Activated T-helper 17 cell treated with anti-CD3 and anti-CD28 coated beads, Interleukin-2, amount 50 U/mL, for 72 hours (primary cell): ENCODE measurements around the gene KAT6B. TPM values are rescaled to one million over a fixed set of nuclear protein-coding genes. Genes with fewer than 3 reads are reported as not detected.
"Not testable (repeated sequence)": the region's sequence is repeated elsewhere in the genome, so short reads cannot be mapped to it uniquely, and the experiment has no call there.

ENCODE experiments used
- ATAC-seq: fragments of 150-1000 bp; cut with Tn5 transposase; replicated peaks from 2 replicates; pipeline ENCODE4 v1.10.0; 2021; ENCODE audit warnings: mild to moderate bottlenecking, moderate library complexity
- H3K27ac Mint-ChIP-seq: one replicate; pipeline ENCODE4 v1.8.0; 2022; ENCODE audit warnings: mixed read lengths
- H3K27me3 Mint-ChIP-seq: one replicate; pipeline ENCODE4 v1.8.0; 2022; ENCODE audit warnings: mixed read lengths
- H3K36me3 Mint-ChIP-seq: one replicate; pipeline ENCODE4 v1.8.0; 2022; ENCODE audit warnings: low read depth, mild to moderate bottlenecking, mixed read lengths
- H3K4me1 Mint-ChIP-seq: one replicate; pipeline ENCODE4 v1.8.0; 2022; ENCODE audit warnings: mixed read lengths
- H3K4me3 Mint-ChIP-seq: one replicate; pipeline ENCODE4 v1.8.0; 2022; ENCODE audit warnings: mild to moderate bottlenecking, mixed read lengths
- H3K9me3 Mint-ChIP-seq: one replicate; pipeline ENCODE4 v1.8.0; 2022; ENCODE audit warnings: mixed read lengths
- total RNA-seq, 2 donors: library from RNA; stranded (reverse); gene quantifications; one replicate each; pipeline ENCODE4 v1.2.3, GENCODE V29; 2022

KAT6B gene
- total RNA-seq, 2 donors from 2014 or later, result 20.5 to 25.9 TPM

DNA sequence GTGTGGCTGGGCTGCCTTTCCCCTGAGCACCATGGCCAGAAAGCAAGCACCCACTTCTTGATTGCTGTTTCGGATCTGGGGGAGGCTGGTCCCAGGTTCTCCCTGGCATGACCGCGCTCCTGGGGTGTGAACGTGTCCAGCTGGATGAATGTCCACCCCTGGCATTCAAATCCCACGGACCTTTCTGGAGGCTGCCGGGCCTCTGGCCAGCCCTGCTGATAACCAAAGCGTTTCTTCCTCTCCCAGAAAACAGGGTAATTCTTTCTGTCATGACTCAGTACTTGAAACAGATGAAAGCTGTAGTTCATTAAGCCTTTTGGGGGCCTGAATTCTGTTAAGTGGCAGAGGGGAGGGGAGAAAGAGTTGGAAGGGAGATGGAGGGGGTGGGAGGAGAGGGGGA lies 211.9 kb downstream of the KAT6B start:
- no peaks in the 10 kb centered on the region for H3K9me3 Mint-ChIP-seq
- peaks cover 38% of the 10 kb centered on the region for H3K4me1 Mint-ChIP-seq
- H3K27me3 Mint-ChIP-seq, result no peaks in the 10 kb centered on the region
- peak overlapping the region; percentile 88 for H3K27ac Mint-ChIP-seq
- H3K36me3 Mint-ChIP-seq, result no peaks in the 10 kb centered on the region
- peak overlapping the region; percentile 59 for H3K4me3 Mint-ChIP-seq
- ATAC-seq, result no peak

DNA sequence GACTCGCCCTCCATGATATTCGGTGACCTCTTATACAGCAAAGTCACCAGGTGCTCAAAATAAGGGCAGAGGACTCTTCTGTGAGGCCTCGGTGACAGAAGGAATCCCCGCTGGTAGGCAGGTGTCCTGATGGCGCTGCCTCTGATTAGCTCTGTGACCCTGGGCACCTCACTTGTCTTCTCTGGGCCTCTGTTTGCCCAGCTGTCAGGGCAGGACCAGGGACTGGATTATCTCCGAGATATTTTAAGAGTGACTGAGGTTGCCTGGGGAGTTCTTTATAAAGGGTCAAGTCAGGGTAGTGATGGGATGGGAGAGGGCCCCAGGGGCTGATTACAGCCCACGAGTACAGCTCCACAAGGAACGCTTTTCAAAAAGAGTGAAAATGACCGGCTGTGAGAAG lies 214.2 kb downstream of the KAT6B start:
- Mint-ChIP-seq H3K9me3 (no peaks in the 10 kb centered on the region), H3K4me1 (peaks cover 20% of the 10 kb centered on the region), H3K27ac (peak overlapping the region; percentile 52), H3K4me3 (no peak overlapping the region), H3K27me3 (peaks cover 4% of the 10 kb centered on the region), H3K36me3 (no peaks in the 10 kb centered on the region)
- ATAC-seq, result no peak

DNA sequence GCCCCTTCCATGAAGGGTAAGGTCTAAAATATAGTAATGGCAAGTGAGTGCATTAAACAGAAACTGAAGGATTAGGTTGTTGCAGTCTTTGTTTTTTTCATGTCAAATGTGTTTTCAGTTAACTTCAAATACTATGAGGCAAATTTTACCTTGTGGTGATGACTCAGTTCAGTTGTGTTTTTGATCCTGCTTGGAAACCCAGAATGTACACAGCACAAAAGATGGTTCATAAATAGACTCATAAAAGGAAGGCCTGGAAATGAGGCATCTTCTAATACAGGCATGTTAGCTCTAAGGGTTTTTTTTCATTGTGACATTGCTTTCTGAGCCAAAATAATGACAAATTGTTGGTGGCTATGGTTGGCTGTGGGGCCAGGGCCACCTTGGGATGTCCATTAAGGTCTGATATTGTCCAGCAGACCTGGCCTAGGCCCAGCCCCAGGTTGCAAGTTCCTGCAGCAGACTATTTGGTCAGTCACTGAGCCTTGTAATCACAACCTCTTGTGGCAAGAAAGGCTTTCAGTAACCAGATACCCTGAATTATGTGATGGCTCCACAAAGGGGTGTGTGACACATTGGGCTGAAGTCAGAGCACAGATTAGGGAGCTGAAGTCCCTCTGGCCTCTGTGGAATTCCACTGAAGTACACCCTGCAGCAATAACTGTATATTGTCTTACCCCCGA lies 216.0 kb downstream of the KAT6B start:
- Mint-ChIP-seq H3K27me3 (peaks cover 4% of the 10 kb centered on the region), H3K9me3 (no peaks in the 10 kb centered on the region)

DNA sequence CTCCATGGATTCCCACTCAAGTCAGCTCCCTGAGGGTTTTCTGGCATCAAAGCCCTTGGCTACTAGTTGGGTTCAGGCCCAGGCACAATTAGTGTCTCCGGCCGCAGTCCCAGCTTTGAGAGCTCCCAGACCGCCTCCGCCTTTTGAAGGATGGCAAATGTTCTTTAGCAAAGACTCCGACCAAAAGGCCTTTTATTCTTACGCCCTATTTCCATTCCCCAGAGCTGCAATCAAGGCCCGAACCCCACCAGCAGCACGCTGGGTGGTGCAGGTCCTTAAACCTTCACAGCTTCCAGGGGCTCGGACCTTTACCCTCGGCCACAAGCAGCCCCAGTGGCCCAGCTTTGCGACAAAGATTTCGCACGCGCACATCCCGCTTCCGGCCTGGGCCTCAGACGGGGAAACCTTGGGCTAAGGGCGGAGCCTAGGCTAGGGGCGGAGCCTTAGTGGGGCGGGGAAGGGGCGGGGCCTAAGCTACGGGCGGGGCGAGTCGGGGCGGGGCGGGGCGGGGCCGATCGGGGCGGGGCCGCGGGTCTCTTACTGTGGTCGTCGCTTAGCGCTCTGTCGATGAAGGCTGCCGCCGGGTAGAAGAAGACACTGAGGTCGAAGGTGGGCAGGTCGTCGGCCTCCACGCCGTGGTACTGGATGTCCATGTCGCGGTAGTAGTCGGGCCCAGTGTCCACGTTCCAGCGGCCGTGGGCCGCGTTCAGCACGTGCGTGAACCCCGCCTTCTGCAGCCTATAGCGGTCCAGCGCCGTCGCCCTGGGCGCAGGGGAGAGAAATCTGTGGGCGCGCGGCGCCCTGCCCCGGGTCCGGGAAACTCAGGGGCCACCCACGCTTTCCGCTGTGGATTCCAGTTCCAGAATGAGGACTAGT lies 217.1 kb downstream of the KAT6B start:
- peaks cover 4% of the 10 kb centered on the region for H3K27me3 Mint-ChIP-seq
- H3K4me1 Mint-ChIP-seq, result peaks cover 5% of the 10 kb centered on the region
- peak; percentile 39 for ATAC-seq
- peak overlapping the region; percentile 59 for H3K27ac Mint-ChIP-seq
- peak overlapping the region; percentile 57 for H3K4me3 Mint-ChIP-seq
- no peaks in the 10 kb centered on the region for H3K9me3 Mint-ChIP-seq
- H3K36me3 Mint-ChIP-seq, result no peaks in the 10 kb centered on the region

More for the DNA sequence above, 216.0 kb downstream of the KAT6B start:
- Mint-ChIP-seq H3K4me3 (peak overlapping the region; percentile 11), H3K36me3 (no peaks in the 10 kb centered on the region), H3K4me1 (peaks cover 7% of the 10 kb centered on the region), H3K27ac (peak overlapping the region; percentile 67)
- peak; percentile 90 for ATAC-seq

DNA sequence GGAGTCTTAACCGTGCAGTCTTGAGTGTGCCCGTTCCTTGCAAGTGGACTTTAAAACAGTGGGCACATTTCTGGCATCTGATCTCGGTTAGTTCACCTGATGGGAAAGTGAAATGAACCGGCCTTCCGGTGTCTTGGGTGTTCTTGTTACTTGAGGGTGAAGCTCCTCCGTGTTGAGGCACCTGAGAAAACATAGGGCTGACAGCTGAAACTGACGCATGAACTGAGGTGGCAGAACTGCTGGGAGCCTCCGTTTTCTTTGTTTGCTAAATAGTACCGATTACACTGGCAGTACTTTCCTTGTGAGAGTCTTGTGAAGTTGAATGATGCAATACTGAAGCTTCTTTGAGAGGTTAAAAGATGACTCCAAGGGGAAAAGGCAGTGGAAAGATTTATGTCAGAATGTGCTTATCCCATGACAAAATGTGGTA lies 222.3 kb downstream of the KAT6B start:
- no peaks in the 10 kb centered on the region for H3K9me3 Mint-ChIP-seq
- peaks cover 4% of the 10 kb centered on the region for H3K27me3 Mint-ChIP-seq
- ATAC-seq, result no peak
- H3K36me3 Mint-ChIP-seq, result no peaks in the 10 kb centered on the region
- no peaks in the 10 kb centered on the region for H3K4me1 Mint-ChIP-seq
- H3K4me3 Mint-ChIP-seq, result no peak overlapping the region
- H3K27ac Mint-ChIP-seq, result peak overlapping the region; percentile 21

DNA sequence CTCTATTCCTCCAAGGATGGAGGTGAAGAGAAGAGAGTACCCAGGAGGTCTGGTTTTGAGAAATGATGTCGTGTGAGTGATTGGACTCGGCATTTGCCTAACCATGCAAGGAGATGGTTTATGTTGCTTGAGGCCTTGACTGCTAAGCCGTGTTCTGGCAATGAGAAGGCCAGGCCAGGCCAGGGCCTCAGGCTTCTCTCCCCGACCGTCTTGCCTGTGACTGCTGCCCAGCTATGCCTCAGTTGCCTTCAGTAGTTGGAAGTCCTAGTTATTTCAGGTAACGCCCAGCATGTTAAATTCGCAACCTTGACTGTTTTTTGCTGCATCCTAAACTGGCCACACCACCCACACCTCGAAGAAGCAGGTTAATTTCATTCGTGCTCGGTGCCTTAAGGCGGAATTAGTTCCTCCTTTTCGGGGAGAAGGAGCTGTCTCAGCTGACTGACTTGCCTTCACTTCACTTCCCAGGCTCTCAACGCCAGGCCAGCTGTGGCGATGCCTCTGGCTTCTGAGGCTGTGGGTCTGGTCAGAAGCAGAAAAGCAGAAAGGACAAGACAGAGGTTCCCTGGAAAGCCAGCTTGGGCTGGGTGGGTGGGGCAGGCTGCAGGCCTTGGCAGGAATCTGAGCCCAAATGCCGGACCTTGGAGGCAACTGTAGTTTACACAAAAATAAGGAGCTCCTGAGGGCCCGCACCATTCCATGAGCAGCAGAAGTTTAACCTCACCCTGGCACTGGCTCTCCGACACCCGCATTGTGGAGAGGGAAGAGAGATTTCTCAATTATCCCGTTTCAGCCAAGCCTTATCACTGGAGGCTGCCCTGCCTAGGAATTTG lies 223.1 kb downstream of the KAT6B start:
- Mint-ChIP-seq H3K4me1 (no peaks in the 10 kb centered on the region), H3K27me3 (peaks cover 4% of the 10 kb centered on the region), H3K27ac (peak overlapping the region; percentile 21), H3K9me3 (no peaks in the 10 kb centered on the region), H3K4me3 (no peak overlapping the region), H3K36me3 (no peaks in the 10 kb centered on the region)
- no peak for ATAC-seq

DNA sequence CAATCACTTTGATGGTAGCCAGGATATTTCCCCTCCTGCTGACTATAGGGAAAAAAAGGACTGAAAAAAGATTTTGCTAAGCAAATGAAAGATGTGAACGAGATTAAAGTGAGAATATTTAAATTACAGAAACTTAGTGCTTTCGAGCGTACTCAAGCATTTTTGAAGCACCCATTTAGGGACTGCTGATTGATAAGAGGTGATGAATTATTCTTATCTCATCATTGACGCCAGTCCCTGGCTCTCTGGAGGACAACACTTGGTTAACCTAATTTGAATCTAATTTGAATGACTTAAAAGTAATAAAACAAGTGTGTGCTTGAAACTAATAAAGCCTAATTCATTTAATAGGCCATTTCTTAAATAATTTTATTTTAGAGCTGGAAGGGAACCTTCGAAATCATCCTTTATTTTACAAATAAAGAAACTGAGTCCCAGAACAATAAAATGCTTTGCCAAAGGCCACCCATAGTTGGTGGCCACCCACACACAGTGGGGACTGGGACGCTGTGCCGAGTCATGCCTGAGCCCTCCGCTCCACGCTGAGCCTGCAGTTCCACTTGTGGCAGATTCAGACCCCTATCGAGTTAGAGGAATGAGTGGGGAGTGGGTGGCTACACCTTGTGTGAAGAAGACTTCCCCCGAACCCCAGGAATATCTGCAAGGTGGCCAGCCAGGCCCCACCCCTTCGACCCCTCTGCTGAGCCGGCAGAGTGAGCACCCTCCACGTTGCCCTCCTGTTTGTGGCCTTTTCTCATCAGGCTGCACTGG lies 223.9 kb downstream of the KAT6B start:
- Mint-ChIP-seq H3K36me3 (no peaks in the 10 kb centered on the region), H3K27ac (no peak overlapping the region), H3K4me3 (no peak overlapping the region), H3K4me1 (no peaks in the 10 kb centered on the region), H3K27me3 (peaks cover 2% of the 10 kb centered on the region), H3K9me3 (no peaks in the 10 kb centered on the region)
- no peak for ATAC-seq

DNA sequence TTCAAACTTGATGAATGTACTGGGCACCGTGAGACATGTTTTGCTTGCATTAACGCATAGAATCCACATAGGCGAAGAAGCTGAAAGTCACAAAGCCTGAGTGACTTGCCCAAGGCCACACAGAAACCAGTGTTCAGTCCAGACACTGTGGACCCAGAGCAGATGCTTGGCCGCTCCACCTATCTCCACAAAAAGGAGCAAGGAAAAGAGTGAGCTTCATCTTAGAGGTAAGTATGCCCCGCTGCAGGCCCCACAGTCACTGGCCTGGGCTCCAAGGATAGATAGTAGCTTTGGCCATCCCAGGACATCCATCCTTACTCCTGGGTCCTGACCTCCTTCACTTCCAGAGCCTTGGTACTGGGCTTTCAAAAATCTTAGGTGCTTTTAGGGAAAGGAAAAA lies 224.9 kb downstream of the KAT6B start:
- H3K27me3 Mint-ChIP-seq, result no peaks in the 10 kb centered on the region
- H3K27ac Mint-ChIP-seq, result no peak overlapping the region
- no peaks in the 10 kb centered on the region for H3K36me3 Mint-ChIP-seq
- no peak overlapping the region for H3K4me3 Mint-ChIP-seq
- no peak for ATAC-seq
- no peaks in the 10 kb centered on the region for H3K4me1 Mint-ChIP-seq
- no peaks in the 10 kb centered on the region for H3K9me3 Mint-ChIP-seq

DNA sequence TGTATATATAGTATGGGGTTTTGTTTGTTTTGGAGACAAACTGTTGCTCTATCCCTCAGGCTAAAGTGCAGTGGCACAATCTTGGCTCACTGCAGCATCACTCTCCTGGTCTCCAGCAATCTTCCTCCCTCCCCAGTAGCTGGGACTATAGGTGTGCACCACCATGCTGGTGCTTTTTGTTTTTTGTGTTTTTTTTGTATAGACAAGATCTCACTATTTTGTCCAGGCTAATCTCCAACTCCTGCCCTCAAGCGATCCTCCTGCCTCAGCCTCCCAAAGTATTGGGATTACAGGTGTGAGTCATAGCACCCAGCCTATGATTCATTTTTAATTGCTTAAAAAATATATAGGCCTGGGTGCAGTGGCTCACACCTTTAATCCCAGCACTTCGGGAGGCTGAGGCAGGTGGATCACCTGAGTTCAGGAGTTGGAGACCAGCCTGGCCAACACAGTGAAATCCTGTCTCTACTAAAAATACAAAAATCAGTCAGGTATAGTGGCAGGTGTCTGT lies 229.6 kb downstream of the KAT6B start:
- not testable (repeated sequence) for H3K36me3 Mint-ChIP-seq, H3K9me3 Mint-ChIP-seq, ATAC-seq, H3K4me3 Mint-ChIP-seq, H3K4me1 Mint-ChIP-seq, H3K27me3 Mint-ChIP-seq, H3K27ac Mint-ChIP-seq

DNA sequence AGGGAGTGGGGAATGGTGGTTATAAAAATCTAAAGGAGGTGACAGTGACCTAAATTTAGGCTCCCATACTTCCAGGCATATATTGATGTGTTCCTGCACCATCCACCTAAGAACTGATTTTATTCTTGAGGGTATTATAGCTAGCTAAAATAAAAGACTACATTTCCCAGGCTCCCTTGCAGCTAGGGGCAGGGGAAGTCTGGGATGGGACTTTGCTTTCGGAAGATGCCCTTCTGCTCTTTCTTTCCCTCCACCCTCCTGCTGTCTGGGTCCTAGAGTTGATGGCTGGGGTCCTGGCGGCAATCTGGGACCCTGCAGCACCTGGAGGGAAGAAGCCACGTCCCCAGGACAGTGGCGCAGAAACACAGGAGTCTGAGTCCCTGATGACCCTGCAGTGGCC lies 231.3 kb downstream of the KAT6B start:
- no peak overlapping the region for H3K27ac Mint-ChIP-seq
- no peak for ATAC-seq
- H3K4me1 Mint-ChIP-seq, result no peaks in the 10 kb centered on the region
- H3K9me3 Mint-ChIP-seq, result no peaks in the 10 kb centered on the region
- no peak overlapping the region for H3K4me3 Mint-ChIP-seq
- H3K27me3 Mint-ChIP-seq, result no peaks in the 10 kb centered on the region
- H3K36me3 Mint-ChIP-seq, result no peaks in the 10 kb centered on the region

DNA sequence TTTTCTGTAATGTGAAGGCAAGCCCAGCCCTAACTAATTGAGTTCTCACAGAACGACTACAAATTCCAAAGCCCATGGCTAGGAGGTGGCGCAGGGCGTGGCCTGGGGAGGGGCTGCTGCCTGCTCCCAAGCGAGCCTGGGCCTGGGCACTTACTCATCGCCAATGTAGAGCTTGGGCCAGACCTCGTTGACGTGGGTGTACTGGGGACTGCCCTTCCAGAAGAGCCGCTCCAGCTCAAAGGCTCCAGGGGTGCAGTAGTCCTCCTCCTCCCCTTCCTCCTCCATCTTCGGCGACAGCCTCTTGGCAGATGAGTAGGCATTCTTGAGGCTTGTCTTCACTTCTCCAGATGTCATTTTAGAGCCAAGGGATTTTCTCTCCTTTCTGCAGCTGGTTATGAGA lies 231.8 kb downstream of the KAT6B start:
- no peaks in the 10 kb centered on the region for H3K4me1 Mint-ChIP-seq
- ATAC-seq, result no peak
- H3K4me3 Mint-ChIP-seq, result no peak overlapping the region
- H3K9me3 Mint-ChIP-seq, result no peaks in the 10 kb centered on the region
- H3K27ac Mint-ChIP-seq, result no peak overlapping the region
- no peaks in the 10 kb centered on the region for H3K27me3 Mint-ChIP-seq
- no peaks in the 10 kb centered on the region for H3K36me3 Mint-ChIP-seq

DNA sequence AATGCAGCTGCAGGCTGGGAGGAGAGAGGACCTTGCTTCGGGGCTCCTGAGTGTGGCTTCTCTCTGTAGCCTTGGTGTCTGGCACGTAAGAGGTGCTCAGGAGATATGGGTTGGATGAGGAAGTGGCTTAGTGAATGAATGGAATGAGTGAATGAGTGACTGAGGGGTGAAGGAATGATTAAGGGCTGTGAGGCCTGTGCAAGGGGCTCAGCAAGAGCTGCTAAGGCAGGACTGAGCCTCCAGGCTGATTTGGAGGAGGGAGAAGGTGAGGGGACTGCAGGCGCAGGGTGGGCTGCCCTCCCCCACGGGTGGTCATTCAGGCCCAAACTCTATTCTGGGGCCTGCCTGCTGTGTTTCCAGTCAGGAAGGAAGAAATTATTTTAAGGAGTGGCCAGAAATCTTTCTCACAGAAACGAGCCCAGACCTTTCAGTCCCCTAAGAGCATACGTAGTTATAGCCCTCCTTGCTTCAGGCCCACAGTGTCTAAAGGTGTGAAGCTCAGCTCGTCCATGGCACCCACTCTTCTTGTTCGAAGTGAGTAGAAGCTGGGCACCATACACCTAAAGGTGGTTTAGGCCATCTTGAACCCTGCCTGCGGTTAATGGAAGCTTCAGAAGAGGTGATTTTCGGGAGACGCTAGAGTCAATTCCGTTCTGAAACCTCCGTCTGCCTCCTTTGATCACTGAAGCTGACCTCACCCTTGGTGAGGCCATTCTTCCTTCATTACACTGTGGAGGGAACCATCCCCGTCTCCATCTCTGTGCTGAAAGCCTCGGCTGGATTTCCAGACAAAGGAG lies 235.5 kb downstream of the KAT6B start:
- no peak for ATAC-seq
- Mint-ChIP-seq H3K4me1 (no peaks in the 10 kb centered on the region), H3K9me3 (no peaks in the 10 kb centered on the region), H3K36me3 (no peaks in the 10 kb centered on the region), H3K4me3 (no peak overlapping the region), H3K27ac (peak overlapping the region; percentile 13), H3K27me3 (no peaks in the 10 kb centered on the region)
